ENCODE measurements around the gene ARHGEF18.
A peak's percentile ranks its signal among the peaks of the same experiment; 100 is the strongest.

DNA sequence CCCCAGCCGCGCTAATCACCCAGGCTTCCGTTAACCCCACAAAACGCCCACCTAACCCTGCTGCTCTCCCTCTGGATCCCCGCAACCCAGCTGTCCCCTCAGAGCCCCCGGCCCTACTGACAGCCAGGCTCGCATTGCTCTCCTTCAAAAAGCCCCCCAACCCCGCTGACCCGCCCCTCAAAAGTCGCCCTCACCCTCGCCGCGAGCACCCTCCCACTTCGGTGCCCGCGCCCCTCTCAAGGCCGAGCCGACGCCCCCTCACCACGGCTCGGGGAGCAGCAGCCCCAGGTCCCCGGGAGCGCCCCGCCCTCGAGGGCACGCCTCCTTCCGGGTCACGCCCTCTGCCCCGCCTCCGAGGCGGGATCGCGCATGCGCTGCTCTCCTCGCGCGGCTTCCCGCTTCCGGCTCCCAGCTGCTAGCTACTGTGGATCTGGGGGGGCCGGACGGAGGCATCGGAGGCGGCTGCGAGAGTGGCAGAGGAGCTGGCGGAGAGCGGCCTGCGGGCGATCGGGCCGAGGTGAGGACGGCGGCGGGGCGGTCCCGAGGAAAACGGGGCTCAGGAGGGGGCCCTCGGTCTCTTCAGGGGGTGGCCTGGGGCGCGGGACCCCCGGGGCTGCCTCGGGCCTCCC lies 46.1 kb downstream of the ARHGEF18 start:
- TF ChIP-seq POLR2AphosphoS5 (IDR thresholded peaks at IDR 0.05; ENCODE audit: borderline replicate concordance, low read depth, low read length) (peak; percentile 89; the same call in 1 of the 2 replicates), EZH2 (IDR thresholded peaks at IDR 0.05) (no peak)
